ENCODE measurements around the gene RABGAP1L. TPM values are rescaled to one million over a fixed set of nuclear protein-coding genes. Genes with fewer than 3 reads are reported as not detected.

RABGAP1L gene
- total and polyA plus RNA-seq, 2 donors from 2014 or later, result 16.2 to 48.5 TPM

- no peak overlapping the region for H3K4me3 ChIP-seq (ENCODE audit: low read length in 3 of 3)
- no peak overlapping the region for H3K27ac ChIP-seq (ENCODE audit: low read depth in 2 of 2, low read length in 2 of 2)
- no peaks in the 10 kb centered on the region for H3K27me3 ChIP-seq (ENCODE audit: control insufficient read depth, insufficient read depth, low read length)
- no peak for FAIRE-seq
- no peaks in the 10 kb centered on the region for H3K4me1 ChIP-seq (ENCODE audit: control insufficient read depth in 2 of 3, insufficient read depth in 2 of 3, low read depth in 1 of 3, low read length in 3 of 3)
- H3K9ac ChIP-seq (ENCODE audit: low read length in 3 of 3), result no peak overlapping the region
- TF ChIP-seq, protein P1, sequence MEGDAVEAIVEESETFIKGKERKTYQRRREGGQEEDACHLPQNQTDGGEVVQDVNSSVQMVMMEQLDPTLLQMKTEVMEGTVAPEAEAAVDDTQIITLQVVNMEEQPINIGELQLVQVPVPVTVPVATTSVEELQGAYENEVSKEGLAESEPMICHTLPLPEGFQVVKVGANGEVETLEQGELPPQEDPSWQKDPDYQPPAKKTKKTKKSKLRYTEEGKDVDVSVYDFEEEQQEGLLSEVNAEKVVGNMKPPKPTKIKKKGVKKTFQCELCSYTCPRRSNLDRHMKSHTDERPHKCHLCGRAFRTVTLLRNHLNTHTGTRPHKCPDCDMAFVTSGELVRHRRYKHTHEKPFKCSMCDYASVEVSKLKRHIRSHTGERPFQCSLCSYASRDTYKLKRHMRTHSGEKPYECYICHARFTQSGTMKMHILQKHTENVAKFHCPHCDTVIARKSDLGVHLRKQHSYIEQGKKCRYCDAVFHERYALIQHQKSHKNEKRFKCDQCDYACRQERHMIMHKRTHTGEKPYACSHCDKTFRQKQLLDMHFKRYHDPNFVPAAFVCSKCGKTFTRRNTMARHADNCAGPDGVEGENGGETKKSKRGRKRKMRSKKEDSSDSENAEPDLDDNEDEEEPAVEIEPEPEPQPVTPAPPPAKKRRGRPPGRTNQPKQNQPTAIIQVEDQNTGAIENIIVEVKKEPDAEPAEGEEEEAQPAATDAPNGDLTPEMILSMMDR (IDR thresholded peaks at IDR 0.05; ENCODE audit: borderline replicate concordance, extremely low read depth, insufficient read depth), result no peak
- no peak for DNase-seq
- H3K36me3 ChIP-seq (ENCODE audit: control insufficient read depth in 2 of 3, insufficient read depth in 3 of 3, low read length in 3 of 3), result no peaks in the 10 kb centered on the region
- no peaks in the 10 kb centered on the region for H3K9me3 ChIP-seq (ENCODE audit: control insufficient read depth in 2 of 3, insufficient read depth in 1 of 3, low read length in 3 of 3)
- intact Hi-C loops (cut with DNase I), result no loop called here
Observed at GRCh38 chr1:174723816-174724215, 564.5 kb downstream of the RABGAP1L start.

DNA sequence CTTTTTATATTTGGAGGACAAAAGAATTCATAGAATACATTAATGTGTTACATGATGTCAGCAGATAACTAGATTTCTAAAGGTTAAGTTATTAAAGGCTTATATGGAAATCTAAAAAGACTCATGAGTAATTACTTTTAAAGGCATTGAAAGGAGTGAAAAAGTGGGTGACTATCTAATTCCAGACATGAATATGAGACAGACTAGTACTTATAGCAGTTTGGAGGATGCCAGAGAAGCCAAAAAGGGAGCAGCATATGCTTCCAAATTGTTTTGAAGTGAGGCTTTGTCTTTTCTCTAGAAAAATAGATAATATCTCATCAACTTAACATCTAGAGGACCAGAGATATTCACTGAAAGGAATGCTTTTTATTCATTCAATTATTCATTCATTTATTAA, 564.9 kb downstream of the RABGAP1L start:
- H3K4me1 ChIP-seq (ENCODE audit: control insufficient read depth in 2 of 3, insufficient read depth in 2 of 3, low read depth in 1 of 3, low read length in 3 of 3), result no peaks in the 10 kb centered on the region
- TF ChIP-seq, protein P1 (IDR thresholded peaks at IDR 0.05; ENCODE audit: borderline replicate concordance, extremely low read depth, insufficient read depth), result no peak
- H3K27me3 ChIP-seq (ENCODE audit: control insufficient read depth, insufficient read depth, low read length), result no peaks in the 10 kb centered on the region
- H3K27ac ChIP-seq (ENCODE audit: low read depth in 2 of 2, low read length in 2 of 2), result no peak overlapping the region
- H3K9me3 ChIP-seq (ENCODE audit: control insufficient read depth in 2 of 3, insufficient read depth in 1 of 3, low read length in 3 of 3), result no peaks in the 10 kb centered on the region
- H3K9ac ChIP-seq (ENCODE audit: low read length in 3 of 3), result no peak overlapping the region
- H3K36me3 ChIP-seq (ENCODE audit: control insufficient read depth in 2 of 3, insufficient read depth in 3 of 3, low read length in 3 of 3), result no peaks in the 10 kb centered on the region
- FAIRE-seq, result no peak
- intact Hi-C loops (cut with DNase I), result no loop called here
- H3K4me3 ChIP-seq (ENCODE audit: low read length in 3 of 3), result no peak overlapping the region
- DNase-seq, result no peak

DNA sequence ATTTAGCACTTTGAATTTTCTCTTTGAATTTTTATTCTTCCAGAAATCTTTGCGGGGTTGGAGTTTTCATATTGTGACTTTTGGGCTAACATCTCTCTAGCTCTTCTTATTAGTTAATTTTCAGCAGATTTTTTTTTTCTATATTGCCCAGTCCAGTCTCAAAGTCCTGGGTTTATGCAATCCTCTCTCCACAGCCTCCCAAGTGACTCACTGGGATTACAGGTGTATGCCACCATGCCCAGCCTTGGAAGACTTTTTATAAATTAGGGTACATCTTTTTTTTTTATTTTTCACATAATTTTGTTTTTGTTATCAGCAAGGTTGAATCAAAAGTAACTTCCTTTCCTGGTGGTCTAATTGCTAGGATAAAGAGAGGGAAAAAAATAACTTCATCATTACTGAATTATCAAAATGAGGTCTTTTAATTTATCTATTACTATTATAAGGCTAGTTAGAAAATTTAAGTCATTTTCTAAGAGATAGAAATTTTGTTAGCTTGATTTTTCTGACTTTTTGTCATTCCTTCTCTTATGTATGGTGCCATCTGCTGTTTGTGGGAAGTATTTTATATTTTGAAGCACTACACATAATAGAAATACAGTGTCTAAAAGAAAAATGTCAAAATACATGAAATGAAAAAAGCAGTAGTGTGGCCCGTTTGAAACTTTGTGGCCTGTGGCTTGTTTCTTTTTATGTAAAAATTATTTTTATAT, 567.0 kb downstream of the RABGAP1L start:
- DNase-seq (peak in 2 of 5 donors; percentile 29 to 59), FAIRE-seq (peak; percentile 88)
- Histone ChIP-seq H3K4me3 (ENCODE audit: low read length in 3 of 3) (no peak overlapping the region), H3K9me3 (ENCODE audit: control insufficient read depth in 2 of 3, insufficient read depth in 1 of 3, low read length in 3 of 3) (no peaks in the 10 kb centered on the region), H3K4me1 (ENCODE audit: control insufficient read depth in 2 of 3, insufficient read depth in 2 of 3, low read depth in 1 of 3, low read length in 3 of 3) (no peaks in the 10 kb centered on the region), H3K36me3 (ENCODE audit: control insufficient read depth in 2 of 3, insufficient read depth in 3 of 3, low read length in 3 of 3) (no peaks in the 10 kb centered on the region), H3K27me3 (ENCODE audit: control insufficient read depth, insufficient read depth, low read length) (no peaks in the 10 kb centered on the region), H3K9ac (ENCODE audit: low read length in 3 of 3) (no peak overlapping the region), H3K27ac (ENCODE audit: low read depth in 2 of 2, low read length in 2 of 2) (no peak overlapping the region)
- TF ChIP-seq, protein P1 (IDR thresholded peaks at IDR 0.05; ENCODE audit: borderline replicate concordance, extremely low read depth, insufficient read depth), result peak; percentile 44
- intact Hi-C loops (cut with DNase I), result no loop called here
